CMK (cell line): ENCODE data around the gene KRT6C.
"Not testable (repeated sequence)": the region's sequence is repeated elsewhere in the genome, so short reads cannot be mapped to it uniquely, and the experiment has no call there.

Experiments
- DNase-seq: peaks from one replicate; pipeline ENCODE4 v3.0.0-alpha.2; 2010; ENCODE audit warnings: low read depth

Gene KRT6C

GRCh38 chr12:52473768-52474167 is at the start of gene KRT6C:
KRT6C (minus strand) TSS chr12:52473805; CDS start chr12:52473737, 68 bp downstream.
- no peak for DNase-seq

GRCh38 chr12:52522346-52523011 is 48.9 kb upstream of the KRT6C start:
- DNase-seq = no peak

- no peak for DNase-seq
Measured at GRCh38 chr12:52521568-52522266, 48.1 kb upstream of the KRT6C start.

DNA sequence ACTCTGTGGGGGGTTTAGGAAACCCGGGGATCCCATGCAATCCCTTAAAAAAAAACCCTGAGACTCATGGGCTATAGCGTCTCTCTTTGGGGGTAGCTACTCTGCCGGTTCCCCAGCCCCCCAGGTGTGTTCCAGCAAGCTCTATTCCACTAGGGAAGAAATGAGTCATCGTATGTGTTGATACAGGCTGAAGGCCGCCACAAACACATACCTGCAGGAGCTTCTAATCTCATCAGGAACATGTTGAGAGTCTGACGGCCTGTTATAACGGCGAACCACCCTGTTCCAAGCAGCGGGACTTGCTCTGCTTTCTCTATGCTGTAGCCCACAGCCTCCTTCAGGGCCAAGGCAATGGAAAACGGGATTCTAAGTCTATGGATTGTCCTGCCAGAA is 47.6 kb upstream of the KRT6C start:
- no peak for DNase-seq

- no peak for DNase-seq
Measured at GRCh38 chr12:52519826-52520662, 46.4 kb upstream of the KRT6C start, which contains the start of gene KRT5. KRT5 (minus strand) TSS chr12:52520394; CDS start chr12:52520296, 98 bp downstream.

GRCh38 chr12:52519387-52519703 is 45.7 kb upstream of the KRT6C start:
- no peak for DNase-seq

- no peak for DNase-seq
Measured at GRCh38 chr12:52518574-52519386, 45.2 kb upstream of the KRT6C start.

DNA sequence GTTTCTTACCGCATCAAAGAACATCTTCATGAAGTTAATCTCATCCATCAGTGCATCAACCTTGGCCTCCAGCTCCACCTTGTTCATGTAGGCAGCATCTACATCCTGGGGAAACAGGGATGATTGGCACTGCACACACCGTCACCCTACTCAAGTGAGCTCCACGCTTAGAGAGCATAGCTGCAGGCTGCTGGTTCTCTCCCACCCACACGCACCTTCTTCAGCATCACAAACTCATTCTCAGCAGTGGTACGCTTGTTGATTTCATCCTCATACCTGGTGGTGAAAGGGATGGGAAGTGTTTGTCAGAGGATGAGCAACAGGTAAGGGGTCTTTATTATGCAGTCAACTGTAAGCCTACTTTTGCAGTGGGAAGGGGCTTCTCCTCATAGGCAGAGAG is 44.3 kb upstream of the KRT6C start:
- DNase-seq = no peak

DNA sequence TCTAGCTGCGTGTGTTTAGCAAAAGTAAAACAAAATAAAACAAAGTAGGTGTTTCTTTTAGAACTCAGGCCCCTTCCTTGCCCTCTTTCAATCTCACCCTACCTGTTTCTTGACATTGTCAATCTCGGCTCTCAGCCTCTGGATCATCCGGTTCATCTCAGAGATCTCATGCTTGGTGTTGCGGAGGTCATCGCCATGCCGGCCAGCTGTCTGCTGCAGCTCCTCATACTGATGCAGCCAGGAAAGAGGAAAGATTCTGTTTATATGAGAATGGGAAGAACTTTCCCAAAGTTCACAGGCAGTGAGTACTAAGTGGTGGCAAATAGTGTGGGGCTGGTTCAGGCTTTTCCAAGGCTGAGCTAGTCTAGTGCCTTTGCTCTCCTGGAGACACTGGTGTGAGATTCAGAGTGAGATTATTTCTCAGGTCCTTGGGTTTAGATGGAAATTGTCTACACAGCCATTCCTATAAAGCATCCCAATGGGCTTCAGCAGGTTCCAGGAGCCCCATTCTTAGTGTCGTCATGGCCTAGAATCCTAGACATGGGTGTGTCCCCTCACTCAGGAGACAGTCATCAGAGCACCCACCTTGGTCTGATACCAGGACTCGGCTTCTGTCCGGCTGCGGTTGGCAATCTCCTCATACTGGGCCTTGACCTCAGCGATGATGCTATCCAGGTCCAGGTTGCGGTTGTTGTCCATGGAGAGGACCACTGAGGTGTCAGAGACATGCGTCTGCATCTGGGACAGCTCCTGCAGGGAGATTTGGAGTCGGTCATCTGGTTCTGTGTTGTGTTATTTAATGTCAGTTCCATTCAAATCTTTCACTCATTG is 43.6 kb upstream of the KRT6C start:
- DNase-seq = no peak

GRCh38 chr12:52515927-52516831 is 42.6 kb upstream of the KRT6C start:
- DNase-seq = no peak

DNA sequence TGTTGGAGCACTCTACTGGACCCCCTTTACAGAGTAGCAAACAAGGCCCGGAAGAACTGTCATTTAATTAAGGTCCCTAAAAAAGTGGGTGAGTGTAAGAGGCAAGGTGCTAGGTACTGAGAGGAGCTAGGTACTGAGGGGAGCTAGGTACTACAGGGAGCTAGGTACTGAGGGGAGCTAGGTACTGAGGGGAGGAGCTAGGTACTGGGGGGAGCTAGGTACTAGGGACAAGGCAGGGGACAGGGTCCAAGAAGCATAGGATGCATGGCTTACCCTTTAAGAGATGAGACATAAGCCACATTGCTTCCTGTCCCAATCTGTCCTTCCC is 41.7 kb upstream of the KRT6C start:
- no peak for DNase-seq

DNA sequence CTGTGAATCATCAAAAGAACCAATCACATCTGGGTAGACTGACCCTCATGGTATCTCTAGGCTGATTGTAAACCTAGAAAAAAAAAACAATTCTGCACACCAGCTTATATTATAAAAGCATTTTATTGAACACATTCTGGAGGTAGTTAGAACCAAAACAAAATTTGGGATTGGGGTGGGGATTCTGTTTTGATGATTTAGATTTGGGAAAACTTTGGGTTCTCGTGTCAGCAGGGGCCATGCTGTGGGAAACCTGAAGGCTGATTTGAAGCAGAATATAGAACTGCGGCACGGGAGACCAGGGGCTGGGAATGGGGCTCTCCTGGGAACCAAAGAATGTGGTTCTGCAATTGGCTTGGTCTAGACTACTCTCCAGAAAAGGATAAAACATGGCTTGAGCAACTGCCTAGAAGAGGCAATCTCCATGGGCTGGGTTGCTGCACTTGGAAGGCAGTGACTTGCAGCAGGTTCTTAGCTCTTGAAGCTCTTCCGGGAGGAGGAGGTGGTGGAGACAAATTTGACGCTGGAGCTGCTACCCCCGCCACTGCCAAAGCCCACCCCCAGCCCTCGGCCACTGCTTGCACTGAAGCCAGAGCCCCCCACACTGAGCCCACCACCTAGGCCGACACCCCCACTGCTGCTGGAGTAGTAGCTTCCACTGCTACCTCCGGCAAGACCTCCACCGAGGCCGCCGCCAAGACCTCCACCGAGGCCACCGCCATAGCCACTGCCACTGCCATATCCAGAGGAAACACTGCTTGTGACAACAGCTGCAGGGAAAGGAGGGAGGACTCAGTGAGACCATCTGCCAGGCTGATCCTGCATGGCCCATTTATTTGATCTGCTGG is 41.1 kb upstream of the KRT6C start:
- DNase-seq = no peak

- no peak for DNase-seq
Measured at GRCh38 chr12:52513736-52514135, 40.1 kb upstream of the KRT6C start.

DNA sequence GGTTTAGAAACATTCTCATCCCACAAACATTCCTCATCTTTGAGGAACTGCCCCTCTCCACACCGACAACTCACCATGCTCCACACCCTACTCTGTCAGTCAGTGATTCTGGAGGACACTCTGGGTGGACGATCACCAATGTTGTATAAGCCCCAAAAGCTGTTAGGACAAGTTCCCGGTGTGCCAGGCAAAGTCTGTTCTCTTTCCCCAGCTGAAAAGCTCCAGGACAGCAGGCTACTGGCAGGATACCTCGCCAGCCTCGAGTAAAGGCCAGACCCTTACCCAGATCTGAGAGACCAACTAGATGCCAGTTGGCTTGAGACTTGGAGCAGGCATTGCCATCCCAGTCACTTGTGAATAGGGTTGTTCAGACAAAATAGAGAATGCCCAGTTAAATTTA is 34.6 kb upstream of the KRT6C start:
- DNase-seq = no peak

DNA sequence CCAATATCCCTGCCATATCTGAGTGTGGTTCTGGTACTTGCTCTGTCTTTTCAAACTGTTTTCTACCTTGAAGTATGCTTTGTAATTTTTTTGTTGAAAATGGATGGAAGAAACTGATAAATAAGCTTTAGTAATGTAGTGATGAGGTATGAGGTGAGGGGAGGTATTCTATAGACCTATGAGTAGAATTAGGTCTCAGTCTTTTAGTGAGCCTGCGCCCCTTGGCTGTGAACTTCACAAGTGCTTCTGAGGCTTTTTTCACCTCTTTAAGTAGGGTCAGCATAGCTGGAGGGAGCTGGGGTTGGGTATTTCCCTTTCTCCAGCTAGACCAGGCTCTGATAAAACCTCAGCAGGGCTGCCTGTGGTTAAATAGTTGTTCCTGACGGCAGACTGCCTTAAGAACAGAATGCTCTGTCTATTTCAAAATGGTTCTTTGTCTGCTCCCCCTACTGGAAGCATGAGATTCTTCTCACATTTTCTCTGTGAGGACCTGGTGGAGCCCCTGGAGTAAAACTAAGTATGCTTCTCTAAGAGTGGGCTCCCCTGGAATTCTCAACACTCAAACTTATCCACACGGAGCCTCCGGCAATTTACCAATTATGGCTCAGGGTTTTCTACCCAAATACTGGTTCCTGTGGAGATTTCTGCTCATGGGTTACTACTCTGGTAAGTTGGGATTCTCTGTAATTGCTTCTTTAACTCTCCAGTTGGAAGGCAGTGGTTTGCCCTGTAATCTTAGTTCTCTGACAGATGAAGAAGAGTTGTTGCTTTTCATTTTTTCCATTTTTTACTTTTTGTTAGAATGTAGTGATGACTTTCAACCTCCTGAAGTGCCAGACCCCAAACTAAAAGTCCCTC is 33.5 kb upstream of the KRT6C start:
- no peak for DNase-seq

GRCh38 chr12:52502877-52503276 is 29.3 kb upstream of the KRT6C start:
- no peak for DNase-seq

GRCh38 chr12:52501490-52501889 is 27.9 kb upstream of the KRT6C start:
- DNase-seq = no peak

- not testable (repeated sequence) for DNase-seq
Measured at GRCh38 chr12:52500574-52500973, 27.0 kb upstream of the KRT6C start.
